Astrocyte (in vitro differentiated cells and primary cell): ENCODE results near the gene ZBTB39. TPM values are rescaled to one million over a fixed set of nuclear protein-coding genes. Genes with fewer than 3 reads are reported as not detected.
"Not testable (repeated sequence)": the region's sequence is repeated elsewhere in the genome, so short reads cannot be mapped to it uniquely, and the experiment has no call there.

ENCODE experiments used
- DNase-seq: peaks from one replicate; pipeline ENCODE4 v3.0.0-alpha.2; 2010; ENCODE audit warnings: low read depth
- FAIRE-seq: peaks from 2 replicates; lab custom pipeline; 2011; peaks lifted over from hg19 to GRCh38; lab: Jason Lieb, UNC
- H2AFZ ChIP-seq: 2 replicates; pipeline ENCODE4 v1.6.0; 2012; ENCODE audit warnings: low read depth, low read length, inconsistent platforms
- H3K27ac ChIP-seq: 2 replicates; pipeline ENCODE4 v1.5.1; 2011; ENCODE audit warnings: low read depth, low read length, inconsistent platforms
- H3K27me3 ChIP-seq: 2 replicates; pipeline ENCODE4 v1.6.0; 2011; ENCODE audit warnings: low read length, inconsistent platforms; ENCODE audit not compliant: insufficient read depth
- H3K36me3 ChIP-seq: 2 replicates; pipeline ENCODE4 v1.5.1; 2011; ENCODE audit warnings: low read length, inconsistent platforms; ENCODE audit not compliant: insufficient read depth
- H3K4me1 ChIP-seq: 2 replicates; pipeline ENCODE4 v1.5.1; 2011; ENCODE audit warnings: low read length, inconsistent platforms; ENCODE audit not compliant: insufficient read depth
- H3K4me2 ChIP-seq: 2 replicates; pipeline ENCODE4 v1.6.0; 2012; ENCODE audit warnings: low read length, inconsistent platforms
- H3K4me3 ChIP-seq: 2 replicates; pipeline ENCODE4 v1.5.1; 2011; ENCODE audit warnings: low read depth, mild to moderate bottlenecking, low read length, inconsistent platforms; ENCODE audit not compliant: insufficient read depth
- H3K79me2 ChIP-seq: 2 replicates; pipeline ENCODE4 v1.6.0; 2012; ENCODE audit warnings: mild to moderate bottlenecking, low read length, inconsistent platforms; ENCODE audit not compliant: insufficient read depth
- H3K9ac ChIP-seq: 2 replicates; pipeline ENCODE4 v1.6.0; 2012; ENCODE audit warnings: mild to moderate bottlenecking, low read length, inconsistent platforms
- H3K9me3 ChIP-seq: 2 replicates; pipeline ENCODE4 v1.5.1; 2012; ENCODE audit warnings: low read depth, mild to moderate bottlenecking, low read length, inconsistent platforms; ENCODE audit not compliant: insufficient read depth
- H4K20me1 ChIP-seq: 2 replicates; pipeline ENCODE4 v1.6.0; 2012; ENCODE audit warnings: low read length, inconsistent platforms; ENCODE audit not compliant: insufficient read depth
- H3K27ac Mint-ChIP-seq: one replicate; pipeline ENCODE4 v1.8.0; 2021; ENCODE audit warnings: mild to moderate bottlenecking, mixed read lengths; ENCODE audit not compliant: unreplicated experiment
- H3K27me3 Mint-ChIP-seq: one replicate; pipeline ENCODE4 v1.8.0; 2021; ENCODE audit warnings: low read depth, mixed read lengths; ENCODE audit not compliant: unreplicated experiment
- H3K36me3 Mint-ChIP-seq: one replicate; pipeline ENCODE4 v1.8.0; 2021; ENCODE audit warnings: low read depth, mixed read lengths; ENCODE audit not compliant: unreplicated experiment
- H3K4me1 Mint-ChIP-seq: one replicate; pipeline ENCODE4 v1.8.0; 2021; ENCODE audit warnings: low read depth, mixed read lengths; ENCODE audit not compliant: unreplicated experiment
- H3K4me3 Mint-ChIP-seq: one replicate; pipeline ENCODE4 v1.8.0; 2021; ENCODE audit warnings: mild to moderate bottlenecking, moderate library complexity, mixed read lengths; ENCODE audit not compliant: unreplicated experiment
- H3K9me3 Mint-ChIP-seq: one replicate; pipeline ENCODE4 v1.8.0; 2021; ENCODE audit warnings: mild to moderate bottlenecking, mixed read lengths; ENCODE audit not compliant: unreplicated experiment
- EZH2 ChIP-seq: IDR thresholded peaks from 2 replicates; pipeline ENCODE4 v1.6.1; 2012; ENCODE audit warnings: mild to moderate bottlenecking, low read length, inconsistent platforms; ENCODE audit not compliant: insufficient read depth
- total RNA-seq: library from RNA; stranded (reverse); gene quantifications from 2 replicates; pipeline ENCODE4 v1.2.1, GENCODE V29; 2021
- TF ChIP-seq, protein P1 (sequence below): IDR thresholded peaks from 2 replicates; pipeline ENCODE4 v1.5.1; 2011; ENCODE audit warnings: low read depth, mild to moderate bottlenecking, inconsistent platforms, low read length, moderate library complexity; ENCODE audit not compliant: insufficient read depth

Gene ZBTB39
- total RNA-seq, 1 donor from 2014 or later, result 9.8 TPM

DNA sequence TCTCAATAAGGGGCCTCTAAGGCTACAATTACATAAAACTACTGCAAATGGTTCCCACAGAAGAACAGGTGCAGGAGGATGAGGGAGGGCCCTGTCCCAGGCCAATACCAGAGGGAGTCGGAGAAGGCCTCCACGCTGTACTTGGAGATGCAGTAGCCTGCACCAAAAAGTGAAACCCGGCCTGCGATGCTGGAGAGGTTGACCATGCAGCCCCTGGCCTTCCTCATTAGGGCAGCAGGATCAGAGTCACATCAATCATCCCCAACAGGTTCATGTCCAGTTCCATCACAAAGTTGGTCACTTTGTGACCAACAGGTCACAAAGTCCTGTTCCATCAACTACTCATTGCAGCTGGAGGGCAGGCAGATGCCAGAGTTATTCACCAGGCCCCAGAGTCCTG, 23.0 kb downstream of the ZBTB39 start:
- H3K9me3 Mint-ChIP-seq, result no peaks in the 10 kb centered on the region
- no peak overlapping the region for H3K4me2 ChIP-seq
- H3K4me1 ChIP-seq, result peaks cover 3% of the 10 kb centered on the region
- H3K27me3 ChIP-seq, result no peaks in the 10 kb centered on the region
- H3K4me3 Mint-ChIP-seq, result no peak overlapping the region
- no peaks in the 10 kb centered on the region for H3K9me3 ChIP-seq
- H3K27ac Mint-ChIP-seq, result no peak overlapping the region
- DNase-seq, result no peak
- FAIRE-seq, result no peak
- H3K4me1 Mint-ChIP-seq, result peaks cover 22% of the 10 kb centered on the region
- TF ChIP-seq EZH2, result no peak
- TF ChIP-seq, protein P1, sequence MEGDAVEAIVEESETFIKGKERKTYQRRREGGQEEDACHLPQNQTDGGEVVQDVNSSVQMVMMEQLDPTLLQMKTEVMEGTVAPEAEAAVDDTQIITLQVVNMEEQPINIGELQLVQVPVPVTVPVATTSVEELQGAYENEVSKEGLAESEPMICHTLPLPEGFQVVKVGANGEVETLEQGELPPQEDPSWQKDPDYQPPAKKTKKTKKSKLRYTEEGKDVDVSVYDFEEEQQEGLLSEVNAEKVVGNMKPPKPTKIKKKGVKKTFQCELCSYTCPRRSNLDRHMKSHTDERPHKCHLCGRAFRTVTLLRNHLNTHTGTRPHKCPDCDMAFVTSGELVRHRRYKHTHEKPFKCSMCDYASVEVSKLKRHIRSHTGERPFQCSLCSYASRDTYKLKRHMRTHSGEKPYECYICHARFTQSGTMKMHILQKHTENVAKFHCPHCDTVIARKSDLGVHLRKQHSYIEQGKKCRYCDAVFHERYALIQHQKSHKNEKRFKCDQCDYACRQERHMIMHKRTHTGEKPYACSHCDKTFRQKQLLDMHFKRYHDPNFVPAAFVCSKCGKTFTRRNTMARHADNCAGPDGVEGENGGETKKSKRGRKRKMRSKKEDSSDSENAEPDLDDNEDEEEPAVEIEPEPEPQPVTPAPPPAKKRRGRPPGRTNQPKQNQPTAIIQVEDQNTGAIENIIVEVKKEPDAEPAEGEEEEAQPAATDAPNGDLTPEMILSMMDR, result no peak
- no peak overlapping the region for H3K27ac ChIP-seq
- H3K27me3 Mint-ChIP-seq, result no peaks in the 10 kb centered on the region
- H3K4me3 ChIP-seq, result no peak overlapping the region
- no peak overlapping the region for H3K9ac ChIP-seq
- H3K36me3 Mint-ChIP-seq, result peaks cover 2% of the 10 kb centered on the region
- no peaks in the 10 kb centered on the region for H4K20me1 ChIP-seq
- H2AFZ ChIP-seq, result no peak overlapping the region
- H3K36me3 ChIP-seq, result no peaks in the 10 kb centered on the region
- H3K79me2 ChIP-seq, result no peaks in the 10 kb centered on the region

DNA sequence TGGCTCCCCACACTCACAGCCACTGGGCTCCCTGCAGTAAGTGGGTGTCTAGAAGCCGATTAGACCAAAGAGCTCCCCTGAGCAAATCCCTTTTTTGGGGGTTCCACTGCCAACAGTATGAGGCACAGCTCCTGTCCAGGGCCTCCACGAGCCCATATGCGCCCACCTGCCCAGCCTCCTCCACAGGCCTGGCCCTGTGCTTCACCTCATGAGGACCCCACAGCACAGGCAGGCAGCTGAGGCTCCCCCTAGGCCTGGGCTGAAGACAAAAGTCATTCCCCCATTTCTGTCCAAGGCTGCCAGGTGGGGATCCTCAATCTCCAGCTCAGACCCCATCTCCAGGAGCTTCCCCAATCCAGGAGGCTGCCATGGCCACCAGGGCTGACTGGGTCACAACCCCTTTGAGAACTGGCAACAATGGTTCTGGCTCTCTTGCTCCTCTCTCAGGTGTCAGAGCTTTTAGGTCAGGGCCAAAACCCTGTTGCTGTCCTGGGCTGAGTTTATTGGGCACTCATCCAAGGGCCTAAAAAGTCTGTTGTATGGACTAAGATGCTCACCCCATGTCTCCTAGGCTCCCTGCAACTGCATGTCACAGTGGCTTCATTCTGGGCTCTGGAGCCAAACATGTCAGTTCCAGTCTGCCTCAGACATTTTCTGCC, 23.6 kb downstream of the ZBTB39 start:
- H3K27me3 ChIP-seq, H3K27me3 Mint-ChIP-seq, H2AFZ ChIP-seq, H3K9ac ChIP-seq, H3K27ac ChIP-seq, H4K20me1 ChIP-seq, H3K9me3 ChIP-seq, H3K4me2 ChIP-seq, FAIRE-seq, H3K36me3 Mint-ChIP-seq, H3K4me3 ChIP-seq, H3K27ac Mint-ChIP-seq, H3K9me3 Mint-ChIP-seq, H3K4me3 Mint-ChIP-seq, H3K4me1 ChIP-seq, DNase-seq, H3K36me3 ChIP-seq, H3K79me2 ChIP-seq: not testable (repeated sequence)
- H3K4me1 Mint-ChIP-seq, result peaks cover 17% of the 10 kb centered on the region

DNA sequence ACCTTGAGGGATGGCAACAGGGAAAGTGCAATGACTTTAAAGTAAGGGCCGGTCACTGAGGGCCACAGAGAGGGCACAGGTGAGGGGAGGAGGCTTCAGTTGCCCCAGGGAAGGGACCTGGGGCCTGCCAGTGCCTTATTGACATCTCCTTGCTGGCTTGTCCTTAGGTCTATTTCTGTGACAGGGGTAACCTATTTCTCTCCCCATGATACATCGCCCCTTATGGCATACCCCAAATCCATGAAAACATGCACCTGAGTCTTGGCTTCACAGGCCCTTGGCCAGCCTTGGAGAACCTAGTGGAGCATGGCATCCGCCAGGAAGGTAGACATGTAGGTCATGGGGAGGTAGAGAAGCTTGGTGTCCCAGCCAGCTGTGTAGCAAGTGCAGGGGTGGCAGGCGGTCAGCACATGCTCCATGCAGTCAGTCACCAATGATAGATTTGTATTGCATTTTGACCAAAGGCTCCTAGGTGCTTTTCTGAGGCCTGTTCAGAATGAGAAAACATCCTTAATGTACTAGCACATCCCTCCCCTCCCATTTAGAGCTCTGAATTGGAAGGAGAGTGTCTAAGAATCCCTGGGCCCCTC, 25.3 kb downstream of the ZBTB39 start:
- no peaks in the 10 kb centered on the region for H3K9me3 Mint-ChIP-seq
- no peaks in the 10 kb centered on the region for H3K79me2 ChIP-seq
- no peak for TF ChIP-seq EZH2
- TF ChIP-seq, protein P1, result no peak

More for the DNA sequence above, 25.3 kb downstream of the ZBTB39 start:
- H3K9ac ChIP-seq, result no peak overlapping the region
- H2AFZ ChIP-seq, result no peak overlapping the region
- no peaks in the 10 kb centered on the region for H3K9me3 ChIP-seq
- Mint-ChIP-seq H3K27ac (no peak overlapping the region), H3K27me3 (no peaks in the 10 kb centered on the region), H3K4me1 (peaks cover 12% of the 10 kb centered on the region), H3K36me3 (peaks cover 3% of the 10 kb centered on the region), H3K4me3 (no peak overlapping the region)
- H4K20me1 ChIP-seq, result no peaks in the 10 kb centered on the region
- H3K36me3 ChIP-seq, result no peaks in the 10 kb centered on the region
- no peaks in the 10 kb centered on the region for H3K4me1 ChIP-seq
- no peak overlapping the region for H3K27ac ChIP-seq
- FAIRE-seq (no peak), DNase-seq (no peak)
- no peaks in the 10 kb centered on the region for H3K27me3 ChIP-seq
- no peak overlapping the region for H3K4me3 ChIP-seq
- no peak overlapping the region for H3K4me2 ChIP-seq
